ENCODE measurements around the gene ITIH6. TPM values are rescaled to one million over a fixed set of nuclear protein-coding genes. Genes with fewer than 3 reads are reported as not detected.

Gene ITIH6
- total RNA-seq, 1 experiment from 2014 or later = not detected

DNA sequence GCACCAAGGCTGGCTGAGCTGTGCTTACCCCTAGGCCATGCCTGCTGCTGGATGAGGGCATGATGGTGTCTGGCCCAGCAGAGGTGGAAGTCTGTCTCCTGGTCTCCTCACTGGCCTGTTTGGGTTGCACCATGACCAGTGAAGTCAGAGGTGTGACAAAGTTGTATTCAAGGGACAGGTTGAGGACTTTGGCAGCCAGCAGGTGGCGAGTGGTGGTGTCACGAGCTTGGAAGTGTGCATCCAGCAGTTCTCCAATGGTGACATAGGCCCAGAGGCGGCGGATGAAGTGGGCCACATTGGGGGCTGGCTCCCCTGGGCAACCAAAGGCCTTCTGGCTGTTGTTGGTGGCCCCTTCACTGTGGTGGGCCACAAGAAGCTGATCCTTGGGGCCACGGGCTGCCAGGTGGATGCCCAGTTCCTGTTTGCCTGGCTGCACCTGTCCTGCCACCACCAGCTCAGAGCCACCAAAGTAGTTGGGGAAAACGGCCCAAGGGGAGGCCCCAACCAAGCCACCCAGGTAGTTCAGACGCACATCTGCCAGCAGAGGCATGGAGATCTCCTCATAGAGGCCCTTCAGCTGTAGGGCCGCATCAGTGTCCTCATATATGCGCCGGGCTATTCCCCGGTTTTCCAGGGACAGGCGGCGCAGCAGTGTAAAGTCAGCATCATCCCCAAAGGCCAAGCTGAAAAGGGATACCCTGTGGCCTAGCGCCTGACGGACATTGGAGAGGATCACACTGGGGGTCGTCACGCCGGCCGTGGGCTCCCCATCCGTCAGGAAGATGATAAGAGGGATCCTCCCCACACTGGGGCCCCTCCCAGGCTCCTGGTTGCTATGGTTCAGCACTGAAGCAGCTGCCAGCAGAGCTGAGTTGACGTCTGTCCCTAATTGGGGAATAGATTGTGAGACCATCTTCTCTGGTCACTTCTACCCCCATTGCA lies 39.7 kb downstream of the ITIH6 start:
- no TSS peak for BruUV-seq (replicated peaks)

GRCh38 chrX:54754854-54755253 lies 43.2 kb downstream of the ITIH6 start:
- TF ChIP-seq CTCF (IDR thresholded peaks at IDR 0.05; ENCODE audit: unreplicated experiment) = no peak
- no peaks in the 10 kb centered on the region for H3K4me1 Mint-ChIP-seq (ENCODE audit: low read depth, unreplicated experiment)
- CTCF ChIA-PET = interaction anchor here (1.1 kb wide), 1 partner anchor 34 kb away, joined by 3 read pairs; no protein-coding TSS in a partner anchor
- DNase-seq = no peak
- no TSS peak for BruUV-seq (replicated peaks)
- no peak overlapping the region for H3K27ac Mint-ChIP-seq (ENCODE audit: unreplicated experiment)
- intact Hi-C loops (cut with micrococcal nuclease; ENCODE audit: unreplicated experiment) = no loop called here
- no peaks in the 10 kb centered on the region for H3K9me3 Mint-ChIP-seq (ENCODE audit: low read depth, unreplicated experiment)
- peaks cover 29% of the 10 kb centered on the region for H3K27me3 Mint-ChIP-seq (ENCODE audit: unreplicated experiment)
- no peak overlapping the region for H3K4me3 Mint-ChIP-seq (ENCODE audit: low read depth, unreplicated experiment)
- no peaks in the 10 kb centered on the region for H3K36me3 Mint-ChIP-seq (ENCODE audit: insufficient read depth, unreplicated experiment)

More for the DNA sequence above, 39.7 kb downstream of the ITIH6 start:
- H3K4me3 Mint-ChIP-seq (ENCODE audit: low read depth, unreplicated experiment) = no peak overlapping the region
- TF ChIP-seq CTCF (IDR thresholded peaks at IDR 0.05; ENCODE audit: unreplicated experiment) = no peak
- H3K27me3 Mint-ChIP-seq (ENCODE audit: unreplicated experiment) = peaks cover 24% of the 10 kb centered on the region
- no peak overlapping the region for H3K27ac Mint-ChIP-seq (ENCODE audit: unreplicated experiment)
- intact Hi-C loops (cut with micrococcal nuclease; ENCODE audit: unreplicated experiment) = no loop called here
- CTCF ChIA-PET = interaction anchor here (1.0 kb wide), 1 partner anchor 28 kb away, joined by 3 read pairs; no protein-coding TSS in a partner anchor
- DNase-seq = no peak
- no peaks in the 10 kb centered on the region for H3K4me1 Mint-ChIP-seq (ENCODE audit: low read depth, unreplicated experiment)
- H3K36me3 Mint-ChIP-seq (ENCODE audit: insufficient read depth, unreplicated experiment) = no peaks in the 10 kb centered on the region
- H3K9me3 Mint-ChIP-seq (ENCODE audit: low read depth, unreplicated experiment) = peaks cover 2% of the 10 kb centered on the region

DNA sequence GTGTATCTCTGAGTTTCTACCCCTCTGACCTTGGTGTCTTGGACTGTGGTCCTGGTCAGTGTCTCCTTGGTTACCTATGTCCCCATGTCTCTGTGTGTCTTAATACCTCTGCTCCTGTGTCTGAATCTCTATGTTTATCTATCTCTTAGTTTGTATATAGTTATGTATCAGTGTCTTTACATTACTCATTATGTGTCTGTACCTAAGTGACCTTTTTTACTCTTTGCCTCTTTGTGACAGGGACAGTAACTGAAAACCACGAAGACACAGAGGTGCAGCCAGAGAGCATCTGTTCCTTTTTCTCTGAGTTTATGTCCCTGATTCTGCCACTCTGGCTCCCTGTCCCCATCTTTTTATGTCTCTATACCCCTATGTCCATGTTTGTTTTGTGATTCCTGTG lies 49.4 kb downstream of the ITIH6 start:
- DNase-seq = no peak
- Mint-ChIP-seq H3K36me3 (ENCODE audit: insufficient read depth, unreplicated experiment) (no peaks in the 10 kb centered on the region), H3K9me3 (ENCODE audit: low read depth, unreplicated experiment) (no peaks in the 10 kb centered on the region), H3K27me3 (ENCODE audit: unreplicated experiment) (peaks cover 7% of the 10 kb centered on the region), H3K27ac (ENCODE audit: unreplicated experiment) (no peak overlapping the region), H3K4me3 (ENCODE audit: low read depth, unreplicated experiment) (no peak overlapping the region), H3K4me1 (ENCODE audit: low read depth, unreplicated experiment) (no peaks in the 10 kb centered on the region)
- BruUV-seq (replicated peaks) = no TSS peak
- intact Hi-C loops (cut with micrococcal nuclease; ENCODE audit: unreplicated experiment) = no loop called here
- no peak for TF ChIP-seq CTCF (IDR thresholded peaks at IDR 0.05; ENCODE audit: unreplicated experiment)
- CTCF ChIA-PET = no interaction called here

- Mint-ChIP-seq H3K27ac (ENCODE audit: unreplicated experiment) (no peak overlapping the region), H3K36me3 (ENCODE audit: insufficient read depth, unreplicated experiment) (no peaks in the 10 kb centered on the region), H3K9me3 (ENCODE audit: low read depth, unreplicated experiment) (no peaks in the 10 kb centered on the region), H3K4me1 (ENCODE audit: low read depth, unreplicated experiment) (no peaks in the 10 kb centered on the region), H3K27me3 (ENCODE audit: unreplicated experiment) (no peaks in the 10 kb centered on the region), H3K4me3 (ENCODE audit: low read depth, unreplicated experiment) (no peak overlapping the region)
- no peak for TF ChIP-seq CTCF (IDR thresholded peaks at IDR 0.05; ENCODE audit: unreplicated experiment)
- CTCF ChIA-PET = no interaction called here
- no TSS peak for BruUV-seq (replicated peaks)
- intact Hi-C loops (cut with micrococcal nuclease; ENCODE audit: unreplicated experiment) = no loop called here
- no peak for DNase-seq
Observed at GRCh38 chrX:54747733-54748393, 50.2 kb downstream of the ITIH6 start.
